ENCODE results near the gene RDH13. TPM values are rescaled to one million over a fixed set of nuclear protein-coding genes. Genes with fewer than 3 reads are reported as not detected.

The RDH13 gene
- total and polyA plus RNA-seq, 2 of the 8 experiments (the other 6 are each of a cell fraction or from before 2014, with no cell fraction given) = 15.9 to 31.5 TPM

DNA sequence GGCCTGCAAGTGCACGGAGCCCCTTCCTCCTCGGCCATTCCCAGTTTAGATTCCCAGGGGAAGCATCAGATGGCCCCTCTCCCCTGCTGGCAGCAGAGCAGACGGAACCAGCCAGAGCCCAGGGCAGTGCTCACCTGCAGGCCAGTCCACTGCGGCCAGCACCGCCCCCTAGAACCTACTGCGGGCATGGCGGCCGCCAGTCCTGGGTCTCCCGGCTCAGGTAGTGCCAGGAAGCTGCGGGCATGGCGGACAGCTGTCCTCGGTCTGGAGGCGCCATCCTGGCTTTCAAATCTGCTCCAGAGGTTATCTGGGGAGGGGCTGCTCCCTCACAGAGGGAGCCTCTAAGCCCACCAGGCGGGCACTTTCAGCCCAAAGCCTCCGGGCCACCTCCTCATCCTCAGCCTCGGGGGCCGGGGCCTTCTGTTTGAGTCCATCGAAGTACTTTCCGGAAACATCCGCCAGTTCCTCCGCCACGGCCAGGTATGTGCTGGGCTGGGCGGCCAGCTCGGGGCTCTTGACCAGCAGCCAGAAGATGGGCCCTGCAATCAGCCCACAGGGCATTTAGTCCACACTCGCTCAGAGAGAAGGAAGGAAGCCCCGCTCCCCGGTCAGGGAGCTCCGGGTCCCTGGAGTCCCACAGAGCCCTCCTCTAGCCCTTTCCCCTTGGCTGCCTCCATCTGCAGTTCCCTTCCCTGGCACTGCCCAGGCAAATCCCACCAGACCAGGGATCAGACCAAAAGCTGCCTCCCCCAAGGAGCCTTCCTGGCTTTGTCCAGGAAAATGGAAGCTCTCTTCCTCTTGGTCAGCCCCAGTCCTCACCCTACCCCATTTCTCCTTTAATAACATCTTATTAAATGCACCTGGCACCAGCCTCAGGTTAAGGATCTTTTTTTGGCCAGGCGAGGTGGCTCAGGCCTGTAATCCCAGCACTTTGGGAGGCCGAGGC lies 17.9 kb downstream of the RDH13 start:
- H3K56ac ChIP-seq (replicated peaks; ENCODE audit: insufficient read length, low read depth, low read length) = no peak overlapping the region
- TF ChIP-seq, protein P1, sequence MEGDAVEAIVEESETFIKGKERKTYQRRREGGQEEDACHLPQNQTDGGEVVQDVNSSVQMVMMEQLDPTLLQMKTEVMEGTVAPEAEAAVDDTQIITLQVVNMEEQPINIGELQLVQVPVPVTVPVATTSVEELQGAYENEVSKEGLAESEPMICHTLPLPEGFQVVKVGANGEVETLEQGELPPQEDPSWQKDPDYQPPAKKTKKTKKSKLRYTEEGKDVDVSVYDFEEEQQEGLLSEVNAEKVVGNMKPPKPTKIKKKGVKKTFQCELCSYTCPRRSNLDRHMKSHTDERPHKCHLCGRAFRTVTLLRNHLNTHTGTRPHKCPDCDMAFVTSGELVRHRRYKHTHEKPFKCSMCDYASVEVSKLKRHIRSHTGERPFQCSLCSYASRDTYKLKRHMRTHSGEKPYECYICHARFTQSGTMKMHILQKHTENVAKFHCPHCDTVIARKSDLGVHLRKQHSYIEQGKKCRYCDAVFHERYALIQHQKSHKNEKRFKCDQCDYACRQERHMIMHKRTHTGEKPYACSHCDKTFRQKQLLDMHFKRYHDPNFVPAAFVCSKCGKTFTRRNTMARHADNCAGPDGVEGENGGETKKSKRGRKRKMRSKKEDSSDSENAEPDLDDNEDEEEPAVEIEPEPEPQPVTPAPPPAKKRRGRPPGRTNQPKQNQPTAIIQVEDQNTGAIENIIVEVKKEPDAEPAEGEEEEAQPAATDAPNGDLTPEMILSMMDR (IDR thresholded peaks at IDR 0.05; ENCODE audit: control extremely low read depth in 1 of 3, insufficient read depth in 1 of 3, low read depth in 1 of 3, low read length in 3 of 3) = peak in 1 of 3 experiments; percentile 37; a peak in 2 of 4 replicates
- no peak for TF ChIP-seq BRCA1 (IDR thresholded peaks at IDR 0.05; ENCODE audit: low read depth, low read length)
- TF ChIP-seq RAD21 (IDR thresholded peaks at IDR 0.05 in 1 of 2, conservative IDR thresholded peaks at IDR 0.05 in 1 of 2; ENCODE audit: low read depth in 2 of 2, low read length in 2 of 2) = peak; percentile 31 to 51; a peak in 2 of 4 replicates
- no peak for TF ChIP-seq KDM1A (IDR thresholded peaks at IDR 0.05; ENCODE audit: borderline replicate concordance, low read length)
- POLR2A ChIA-PET (ENCODE audit: partially characterized antibody) = interaction anchor here (1.2 to 1.4 kb wide), 3 partner anchors 9 to 63 kb away, joined by 3 to 6 read pairs (median 5); no protein-coding TSS in a partner anchor

More for the DNA sequence above, 17.9 kb downstream of the RDH13 start:
- no peak overlapping the region for H4K5ac ChIP-seq (ENCODE audit: insufficient read length, low read depth, low read length)
- H3K4me3 ChIP-seq (ENCODE audit: extremely low read depth in 1 of 4, insufficient read depth in 2 of 4, low read depth in 3 of 4, low read length in 4 of 4) = no peak overlapping the region
- no peak overlapping the region for H3K4ac ChIP-seq (replicated peaks; ENCODE audit: insufficient read length, low read depth, low read length)
- no peak overlapping the region for H4K91ac ChIP-seq (replicated peaks; ENCODE audit: insufficient read length, low read length)
- no peak overlapping the region for H3K23ac ChIP-seq (ENCODE audit: insufficient read length)
- no peaks in the 10 kb centered on the region; a peak in 1 of 7 replicates for H3K27me3 ChIP-seq (replicated peaks in 1 of 4; ENCODE audit: control insufficient read depth in 3 of 4, extremely low read depth in 1 of 4, insufficient read depth in 3 of 4, low read length in 3 of 4)
- no peak overlapping the region for H3K14ac ChIP-seq (ENCODE audit: insufficient read length)
- H2BK120ac ChIP-seq (replicated peaks; ENCODE audit: low read depth, low read length) = no peak overlapping the region
- no peak overlapping the region for H3K9ac ChIP-seq (replicated peaks in 1 of 4; ENCODE audit: extremely low read depth in 1 of 4, low read depth in 3 of 4, low read length in 3 of 4)
- CTCF ChIA-PET (ENCODE audit: partially characterized antibody) = interaction anchor here (0.7 to 2.5 kb wide), 8 partner anchors 8 to 1320 kb away, joined by 3 to 10 read pairs (median 3); no protein-coding TSS in a partner anchor
- H3K23me2 ChIP-seq (ENCODE audit: low read depth, low read length) = no peaks in the 10 kb centered on the region; the same call in 1 of the 2 replicates
- no peak overlapping the region for H2BK15ac ChIP-seq (ENCODE audit: low read length)
- no peaks in the 10 kb centered on the region; a peak in 1 of 7 replicates for H3K4me1 ChIP-seq (replicated peaks in 1 of 4; ENCODE audit: control insufficient read depth in 3 of 4, insufficient read depth in 4 of 4, low read length in 3 of 4)
- H3K36me3 ChIP-seq (ENCODE audit: control insufficient read depth in 2 of 4, insufficient read depth in 4 of 4, low read length in 3 of 4) = peaks cover 10 to 57% (median 31%) of the 10 kb centered on the region in 4 experiments
- peaks cover 9 to 10% of the 10 kb centered on the region in 2 experiments for H4K20me1 ChIP-seq (replicated peaks in 1 of 2; ENCODE audit: control insufficient read depth in 1 of 2, insufficient read depth in 2 of 2, low read length in 2 of 2)
- H3K79me2 ChIP-seq (ENCODE audit: control insufficient read depth in 1 of 2, insufficient read depth in 2 of 2, low read length in 2 of 2) = no peaks in the 10 kb centered on the region
- peaks cover 2% of the 10 kb centered on the region; the same call in 1 of the 2 replicates for H3K79me1 ChIP-seq (ENCODE audit: low read depth, low read length)
- H2BK20ac ChIP-seq (ENCODE audit: low read length) = no peak overlapping the region
- WGBS, 2 experiments (ENCODE audit: extremely low coverage in 1 of 2, insufficient coverage in 1 of 2, insufficient read length in 1 of 2, insufficient replicate concordance in 2 of 2, low coverage in 1 of 2, low lambda C conversion rate in 2 of 2, missing lambda C conversion rate in 1 of 2) = 91% methylated on average over 29 of the region's 30 CpGs; no CpG with 5 or more reads in 1 of the 2 experiments
- no peak for DNase-seq (ENCODE audit: low read depth in 1 of 2, low spot score in 2 of 2)
- no peak overlapping the region for H3K18ac ChIP-seq (ENCODE audit: extremely low read depth, low read length)
- no peaks in the 10 kb centered on the region for H3K9me3 ChIP-seq (ENCODE audit: insufficient read depth in 2 of 2, low read depth in 1 of 2, low read length in 1 of 2)
- no peak overlapping the region for H2BK12ac ChIP-seq (ENCODE audit: low read depth, low read length)
- H2AK5ac ChIP-seq (ENCODE audit: low read depth, low read length) = no peak overlapping the region
- FAIRE-seq = no peak
- H2BK5ac ChIP-seq (ENCODE audit: low read depth, low read length) = no peak overlapping the region
- H3K4me2 ChIP-seq (ENCODE audit: insufficient read depth in 1 of 2, low read depth in 2 of 2, low read length in 2 of 2) = no peak overlapping the region
- peak overlapping the region; percentile 80 for H4K8ac ChIP-seq (ENCODE audit: extremely low read depth, insufficient read depth, low read length)
- no peak overlapping the region for H2AFZ ChIP-seq (ENCODE audit: low read length)
- no peak overlapping the region for H3K27ac ChIP-seq (ENCODE audit: low read depth, low read length)
